Measurements from ENCODE around the gene PLTP.
A peak's percentile ranks its signal among the peaks of the same experiment; 100 is the strongest.

The PLTP gene

DNA sequence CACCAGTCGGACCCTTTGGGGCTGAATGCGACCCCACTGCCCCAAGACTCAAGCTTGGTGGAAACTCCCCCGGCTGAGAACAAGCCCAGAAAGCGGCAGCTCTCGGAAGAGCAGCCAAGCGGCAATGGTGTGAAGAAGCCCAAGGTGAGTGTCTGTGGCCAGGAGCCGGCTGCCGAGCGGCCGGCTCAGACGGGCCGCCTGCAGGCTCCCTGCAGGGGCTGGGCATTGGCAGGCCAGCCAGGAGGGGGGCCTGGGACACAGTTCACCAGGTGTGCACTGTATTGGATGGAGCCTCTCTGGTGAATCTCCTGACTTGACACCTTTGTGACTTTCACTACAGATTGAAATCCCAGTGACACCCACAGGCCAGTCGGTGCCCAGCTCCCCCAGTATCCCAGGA is 28.5 kb upstream of the PLTP start:
- no peak overlapping the region for H3K4me3 ChIP-seq (ENCODE audit: low read depth, low read length)
- TF ChIP-seq, protein P1, sequence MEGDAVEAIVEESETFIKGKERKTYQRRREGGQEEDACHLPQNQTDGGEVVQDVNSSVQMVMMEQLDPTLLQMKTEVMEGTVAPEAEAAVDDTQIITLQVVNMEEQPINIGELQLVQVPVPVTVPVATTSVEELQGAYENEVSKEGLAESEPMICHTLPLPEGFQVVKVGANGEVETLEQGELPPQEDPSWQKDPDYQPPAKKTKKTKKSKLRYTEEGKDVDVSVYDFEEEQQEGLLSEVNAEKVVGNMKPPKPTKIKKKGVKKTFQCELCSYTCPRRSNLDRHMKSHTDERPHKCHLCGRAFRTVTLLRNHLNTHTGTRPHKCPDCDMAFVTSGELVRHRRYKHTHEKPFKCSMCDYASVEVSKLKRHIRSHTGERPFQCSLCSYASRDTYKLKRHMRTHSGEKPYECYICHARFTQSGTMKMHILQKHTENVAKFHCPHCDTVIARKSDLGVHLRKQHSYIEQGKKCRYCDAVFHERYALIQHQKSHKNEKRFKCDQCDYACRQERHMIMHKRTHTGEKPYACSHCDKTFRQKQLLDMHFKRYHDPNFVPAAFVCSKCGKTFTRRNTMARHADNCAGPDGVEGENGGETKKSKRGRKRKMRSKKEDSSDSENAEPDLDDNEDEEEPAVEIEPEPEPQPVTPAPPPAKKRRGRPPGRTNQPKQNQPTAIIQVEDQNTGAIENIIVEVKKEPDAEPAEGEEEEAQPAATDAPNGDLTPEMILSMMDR (IDR thresholded peaks at IDR 0.05; ENCODE audit: insufficient read depth, low read depth, low read length, missing control alignments): no peak
- DNase-seq (ENCODE audit: low read depth): no peak

DNA sequence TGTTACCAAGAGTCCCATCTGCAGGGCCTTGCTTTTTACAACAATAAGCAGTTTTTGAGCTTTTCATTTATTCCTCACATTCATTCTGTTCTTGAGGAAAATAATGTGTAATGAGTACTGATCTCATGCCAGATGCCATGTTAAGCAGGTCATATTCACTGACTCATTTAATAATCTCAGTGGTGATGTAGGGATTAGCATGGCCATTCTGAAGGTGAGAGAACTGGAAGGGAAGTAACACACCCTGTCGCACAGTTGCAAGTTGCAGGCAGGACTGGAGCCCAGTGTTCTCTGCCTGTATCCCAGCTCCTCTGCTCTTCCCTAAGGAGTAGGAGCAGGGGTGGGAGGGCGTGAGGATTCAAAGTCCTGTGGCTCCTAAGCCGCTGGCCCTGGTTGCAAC is 28.1 kb upstream of the PLTP start:
- DNase-seq (ENCODE audit: low read depth): no peak
- TF ChIP-seq, protein P1 (IDR thresholded peaks at IDR 0.05; ENCODE audit: insufficient read depth, low read depth, low read length, missing control alignments): no peak
- no peak overlapping the region for H3K4me3 ChIP-seq (ENCODE audit: low read depth, low read length)

DNA sequence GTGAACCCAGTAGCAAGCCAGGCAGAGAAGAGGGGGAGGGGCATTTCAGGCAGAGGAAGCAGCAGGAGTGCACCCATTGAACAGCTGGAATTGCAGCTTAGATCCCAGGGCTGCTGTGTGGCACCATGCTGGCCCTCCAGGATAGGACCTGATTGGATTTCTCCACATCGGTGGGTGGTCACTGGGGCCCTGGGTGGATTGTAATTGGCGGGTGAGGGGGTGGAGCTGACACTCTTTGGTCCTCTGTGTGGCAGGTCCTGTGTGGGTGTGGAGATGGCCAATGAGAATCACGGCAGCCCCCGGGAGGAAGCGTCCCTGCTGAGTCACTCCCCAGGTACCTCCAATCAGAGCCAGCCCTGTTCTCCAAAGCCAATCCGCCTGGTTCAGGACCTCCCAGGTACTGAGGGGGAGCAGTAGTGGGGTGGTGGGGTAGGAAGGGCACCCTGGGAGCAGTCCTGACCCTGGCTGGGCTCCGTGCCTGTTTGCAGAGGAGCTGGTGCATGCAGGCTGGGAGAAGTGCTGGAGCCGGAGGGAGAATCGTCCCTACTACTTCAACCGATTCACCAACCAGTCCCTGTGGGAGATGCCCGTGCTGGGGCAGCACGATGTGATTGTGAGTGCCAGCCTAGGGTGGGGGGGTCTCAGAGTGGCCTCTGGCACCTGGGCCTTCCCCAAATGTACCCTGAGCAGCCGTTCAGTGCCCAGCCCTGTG is 26.9 kb upstream of the PLTP start:
- H3K4me3 ChIP-seq (ENCODE audit: low read depth, low read length): no peak overlapping the region
- TF ChIP-seq, protein P1 (IDR thresholded peaks at IDR 0.05; ENCODE audit: insufficient read depth, low read depth, low read length, missing control alignments): no peak
- DNase-seq (ENCODE audit: low read depth): no peak

DNA sequence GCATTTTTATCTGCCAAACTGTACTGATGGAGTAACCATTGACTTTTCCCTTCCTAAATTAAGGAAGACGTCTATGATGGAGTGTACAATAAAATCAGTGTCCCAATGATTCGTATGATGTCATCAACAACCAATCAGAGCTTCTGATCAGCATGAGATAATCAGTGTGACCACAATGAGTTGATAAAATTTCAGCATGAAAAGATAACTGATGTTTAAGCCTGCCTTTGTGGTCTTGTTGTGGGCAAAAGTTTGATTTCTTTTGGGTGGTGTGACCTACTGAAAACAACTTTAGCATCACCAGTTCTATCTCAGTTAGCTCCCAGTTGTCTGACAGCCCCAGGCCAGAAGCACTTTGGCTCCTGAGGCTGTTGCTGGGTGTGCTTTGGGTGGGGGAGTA is 25.8 kb upstream of the PLTP start:
- DNase-seq (ENCODE audit: low read depth): no peak
- TF ChIP-seq, protein P1 (IDR thresholded peaks at IDR 0.05; ENCODE audit: insufficient read depth, low read depth, low read length, missing control alignments): no peak
- H3K4me3 ChIP-seq (ENCODE audit: low read depth, low read length): no peak overlapping the region

DNA sequence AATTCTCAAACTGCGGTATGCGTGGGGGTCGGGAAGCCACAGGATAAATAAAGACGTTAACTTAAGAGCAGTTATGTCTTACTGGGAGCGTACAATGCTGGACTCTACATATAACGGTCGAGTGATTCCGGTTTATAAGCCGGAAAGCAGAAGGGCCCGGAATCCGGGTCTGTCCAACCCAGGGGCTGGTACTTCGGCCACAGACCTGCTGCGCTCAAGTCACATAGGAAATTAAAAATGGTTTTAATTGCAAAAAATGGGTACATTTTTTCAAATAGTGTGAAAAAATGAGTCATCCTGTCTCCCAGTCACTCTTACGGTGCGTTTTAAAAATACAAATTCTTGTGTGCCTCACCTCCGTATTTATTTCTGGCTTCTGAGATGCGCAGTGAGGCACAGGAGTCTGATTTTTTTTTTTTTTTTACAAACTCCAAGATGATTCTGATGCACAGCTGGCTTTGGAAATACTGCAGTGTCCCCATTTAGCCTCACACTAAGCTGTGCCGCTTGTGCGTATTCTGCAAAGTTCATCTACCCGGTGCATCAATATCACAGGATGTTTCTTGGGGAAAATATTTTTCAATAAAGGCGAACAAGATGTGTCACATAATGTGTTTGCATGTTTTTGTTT is 23.6 kb upstream of the PLTP start:
- TF ChIP-seq, protein P1 (IDR thresholded peaks at IDR 0.05; ENCODE audit: insufficient read depth, low read depth, low read length, missing control alignments): no peak
- DNase-seq (ENCODE audit: low read depth): no peak
- peak overlapping the region; percentile 66 for H3K4me3 ChIP-seq (ENCODE audit: low read depth, low read length)

DNA sequence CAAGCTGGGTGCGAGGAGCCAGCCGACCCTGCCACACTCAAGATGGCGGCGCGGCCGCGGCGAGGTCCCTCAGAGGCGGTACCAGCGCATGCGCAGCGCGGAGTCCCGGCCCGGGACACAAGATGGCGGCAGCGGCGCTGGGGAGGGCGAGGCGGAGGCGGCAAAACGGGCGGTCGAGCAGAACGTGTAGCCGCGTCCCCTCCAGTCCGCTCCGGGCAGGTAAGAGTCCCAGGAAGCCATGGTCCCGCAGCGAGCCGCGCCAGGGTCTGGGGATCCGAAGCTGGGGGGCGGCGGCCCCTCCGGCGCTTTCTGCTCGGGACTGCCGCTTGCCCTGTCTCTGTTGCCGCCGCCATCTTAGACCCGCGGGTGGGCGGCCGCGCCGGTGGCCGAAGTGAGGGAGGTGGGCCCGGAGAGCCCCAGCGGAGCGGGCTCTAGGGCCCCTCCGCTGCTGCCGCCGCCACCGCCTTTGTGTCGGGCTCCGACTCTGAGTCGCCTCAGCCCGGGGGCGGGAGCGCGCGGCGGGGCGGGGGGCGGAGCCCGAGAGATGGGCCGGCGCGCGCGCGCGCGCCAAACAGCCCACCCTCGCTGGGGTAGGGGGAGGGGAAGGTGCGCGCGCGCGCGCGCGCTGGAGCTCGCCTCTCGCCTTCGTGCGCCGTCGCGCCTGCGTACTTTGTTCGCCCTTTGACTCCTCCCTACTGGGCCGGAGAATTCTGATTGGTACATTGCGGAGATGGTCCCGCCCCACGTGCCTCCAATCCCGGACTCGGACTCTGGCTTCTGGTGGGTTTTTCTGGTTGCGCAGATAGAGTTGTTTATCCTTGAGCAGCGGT is 22.8 kb upstream of the PLTP start, which contains the start of gene PCIF1:
Gene PCIF1, plus strand, starts transcription at position 98 of the 830 bp plus-strand sequence. CDS start 4,317 bp downstream, outside the sequence.
- peak; percentile 98 for DNase-seq (ENCODE audit: low read depth)
- peak within 1 kb of the TSS; percentile 82 for H3K4me3 ChIP-seq (ENCODE audit: low read depth, low read length)
- TF ChIP-seq, protein P1 (IDR thresholded peaks at IDR 0.05; ENCODE audit: insufficient read depth, low read depth, low read length, missing control alignments): no peak
